GM12875 (cell line): ENCODE measurements around the gene NUDT1.

Experiments
- H3K4me3 ChIP-seq: one replicate; pipeline ENCODE4 v1.5.1; 2011; ENCODE audit warnings: low read depth, low read length, control low read depth
- TF ChIP-seq, protein P1 (sequence below): IDR thresholded peaks from 2 replicates; pipeline ENCODE4 v1.5.1; 2011; ENCODE audit warnings: low read depth, mild to moderate bottlenecking, control low read depth, inconsistent platforms, low read length, moderate library complexity, borderline replicate concordance; ENCODE audit not compliant: insufficient read depth

The NUDT1 gene

DNA sequence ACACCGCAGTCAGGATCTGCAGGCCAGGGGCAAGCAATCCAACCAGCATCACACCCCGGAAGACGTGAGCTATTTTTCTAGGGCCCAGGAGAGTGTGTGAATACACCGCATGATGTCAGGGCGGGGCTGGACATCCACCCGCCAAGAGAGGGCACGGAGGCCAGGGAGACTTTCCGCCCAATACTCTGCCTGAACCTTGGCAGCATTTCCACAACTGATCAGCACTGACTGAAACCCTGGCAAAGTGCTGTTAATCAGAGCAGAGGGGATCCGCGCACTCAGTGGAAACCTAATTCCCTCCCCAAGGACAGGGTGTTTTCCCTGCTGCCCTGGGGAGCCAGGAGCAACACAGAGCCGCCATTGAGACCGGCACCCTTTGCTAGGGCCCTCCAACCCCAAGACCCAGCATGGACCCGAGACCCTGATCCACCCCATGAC is 17.5 kb upstream of the NUDT1 start:
- H3K4me3 ChIP-seq: no peak overlapping the region
- TF ChIP-seq, protein P1, sequence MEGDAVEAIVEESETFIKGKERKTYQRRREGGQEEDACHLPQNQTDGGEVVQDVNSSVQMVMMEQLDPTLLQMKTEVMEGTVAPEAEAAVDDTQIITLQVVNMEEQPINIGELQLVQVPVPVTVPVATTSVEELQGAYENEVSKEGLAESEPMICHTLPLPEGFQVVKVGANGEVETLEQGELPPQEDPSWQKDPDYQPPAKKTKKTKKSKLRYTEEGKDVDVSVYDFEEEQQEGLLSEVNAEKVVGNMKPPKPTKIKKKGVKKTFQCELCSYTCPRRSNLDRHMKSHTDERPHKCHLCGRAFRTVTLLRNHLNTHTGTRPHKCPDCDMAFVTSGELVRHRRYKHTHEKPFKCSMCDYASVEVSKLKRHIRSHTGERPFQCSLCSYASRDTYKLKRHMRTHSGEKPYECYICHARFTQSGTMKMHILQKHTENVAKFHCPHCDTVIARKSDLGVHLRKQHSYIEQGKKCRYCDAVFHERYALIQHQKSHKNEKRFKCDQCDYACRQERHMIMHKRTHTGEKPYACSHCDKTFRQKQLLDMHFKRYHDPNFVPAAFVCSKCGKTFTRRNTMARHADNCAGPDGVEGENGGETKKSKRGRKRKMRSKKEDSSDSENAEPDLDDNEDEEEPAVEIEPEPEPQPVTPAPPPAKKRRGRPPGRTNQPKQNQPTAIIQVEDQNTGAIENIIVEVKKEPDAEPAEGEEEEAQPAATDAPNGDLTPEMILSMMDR: no peak

DNA sequence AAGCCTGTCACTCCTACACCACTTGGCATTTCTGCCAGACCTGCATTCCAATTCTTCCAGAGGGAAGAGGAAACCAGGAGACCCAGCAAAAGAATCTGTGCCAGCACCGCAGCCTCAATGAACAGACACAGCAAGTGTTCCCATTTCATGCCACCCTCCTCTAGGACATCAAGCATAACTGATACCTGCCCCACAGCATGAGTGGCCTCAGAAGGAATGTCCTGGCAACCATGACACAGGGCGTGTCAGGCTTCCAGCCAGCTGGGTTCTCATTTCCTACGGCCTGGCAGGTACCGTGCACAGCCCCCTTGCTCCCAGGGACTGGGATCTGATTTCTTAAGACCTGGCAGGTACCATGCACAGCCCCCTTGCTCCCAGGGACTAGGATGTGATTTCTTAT is 17.1 kb upstream of the NUDT1 start:
- no peak overlapping the region for H3K4me3 ChIP-seq
- TF ChIP-seq, protein P1: no peak

DNA sequence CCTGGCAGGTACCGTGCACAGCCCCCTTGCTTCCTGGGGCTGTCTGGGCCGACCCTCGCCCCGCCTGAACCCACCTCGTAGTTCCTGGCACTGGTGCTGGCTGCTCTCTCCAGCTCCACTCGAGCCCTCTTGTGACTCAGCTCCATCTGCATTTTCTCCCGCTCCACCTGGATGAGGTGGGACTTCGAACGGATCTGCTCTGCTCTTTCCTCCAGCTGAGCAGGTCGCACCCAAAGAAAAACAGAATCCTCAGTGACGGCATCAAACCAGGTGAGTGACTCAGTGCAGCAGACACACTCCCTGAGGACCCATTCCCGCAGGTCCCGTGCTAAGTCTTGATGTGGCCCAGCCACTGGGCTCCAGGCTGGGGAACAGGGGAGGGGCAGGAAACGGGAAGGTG is 16.7 kb upstream of the NUDT1 start:
- TF ChIP-seq, protein P1: no peak
- no peak overlapping the region for H3K4me3 ChIP-seq

DNA sequence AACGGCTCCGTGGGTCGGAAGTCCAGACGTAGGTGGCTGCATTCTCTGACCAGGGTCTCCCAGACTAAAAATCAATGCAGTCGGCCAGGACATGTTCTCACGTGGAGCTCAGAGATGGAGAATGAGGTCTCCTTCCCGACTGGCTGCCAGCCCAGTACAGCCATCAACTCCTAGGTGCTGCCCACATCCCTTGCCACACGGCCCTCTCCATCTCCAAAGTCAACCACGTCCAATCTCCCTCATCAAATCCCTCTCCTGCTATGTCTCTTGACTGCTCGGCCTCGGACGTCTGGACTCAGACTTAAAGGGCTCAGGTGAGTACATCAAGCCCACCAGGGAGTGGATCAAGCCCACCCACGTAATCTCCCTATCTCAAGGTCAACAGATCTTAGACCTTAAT is 16.2 kb upstream of the NUDT1 start:
- TF ChIP-seq, protein P1: no peak

DNA sequence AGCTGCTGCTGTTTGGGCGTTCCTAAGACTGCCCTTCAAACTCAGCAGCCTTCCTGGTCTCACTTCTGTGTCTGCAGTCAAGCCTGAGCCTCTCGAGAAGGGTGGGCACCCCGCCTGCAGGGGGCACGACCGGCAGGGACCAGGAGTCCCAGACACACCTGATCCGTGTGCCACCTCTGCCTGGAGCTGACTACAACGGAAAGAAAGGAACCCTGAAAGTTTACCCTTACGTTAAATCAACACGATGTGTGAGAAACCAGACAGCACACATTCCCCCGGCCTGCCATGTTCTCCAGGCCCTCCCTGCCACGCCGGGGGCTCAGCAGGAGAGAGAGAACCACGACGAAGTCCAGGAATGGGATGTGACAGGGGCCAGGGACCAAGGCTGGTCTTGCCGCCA is 14.3 kb upstream of the NUDT1 start:
- no peak overlapping the region for H3K4me3 ChIP-seq
- TF ChIP-seq, protein P1: no peak

More for the DNA sequence above, 16.2 kb upstream of the NUDT1 start:
- H3K4me3 ChIP-seq: no peak overlapping the region

DNA sequence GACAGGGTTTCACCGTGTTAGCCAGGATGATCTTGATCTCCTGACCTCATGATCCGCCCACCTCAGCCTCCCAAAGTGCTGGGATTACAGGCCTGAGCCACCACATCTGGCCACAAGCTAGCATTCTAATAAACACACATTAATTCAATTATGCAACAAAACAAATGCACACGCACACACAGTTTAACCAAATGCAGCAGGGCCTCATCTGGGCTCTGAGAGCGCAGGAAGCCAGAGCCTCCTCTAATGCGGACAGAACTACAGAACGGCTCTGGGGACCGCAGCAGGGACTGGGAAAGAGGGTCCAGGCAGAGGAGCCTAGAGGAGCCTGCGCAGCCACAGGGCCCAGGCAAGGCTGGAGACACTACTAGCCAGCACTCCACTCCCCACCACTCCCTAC is 13.1 kb upstream of the NUDT1 start:
- TF ChIP-seq, protein P1: no peak
- no peak overlapping the region for H3K4me3 ChIP-seq

DNA sequence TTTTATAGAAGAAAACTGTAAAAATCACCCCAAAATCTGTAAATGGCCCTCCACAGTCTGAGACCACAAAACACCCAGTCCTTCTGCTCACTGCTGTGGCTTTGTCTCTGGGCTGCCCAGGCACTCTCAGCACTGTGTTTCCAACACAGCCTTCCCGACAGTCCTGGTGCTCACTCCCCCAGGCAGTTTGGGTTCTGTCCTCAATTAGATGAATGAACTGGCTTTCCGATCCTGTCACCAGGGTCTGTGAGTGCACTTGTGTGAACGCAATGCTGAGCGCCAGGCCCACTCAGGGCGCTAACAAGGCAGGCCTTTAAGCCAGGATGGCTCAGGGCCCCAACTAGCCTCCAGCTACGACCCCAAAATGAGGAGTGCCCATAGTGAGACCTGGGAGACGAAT is 12.6 kb upstream of the NUDT1 start:
- TF ChIP-seq, protein P1: no peak
- no peak overlapping the region for H3K4me3 ChIP-seq
